Breast epithelium (tissue), 3 donors: ENCODE data around the gene LMCD1.

Experiments used
- POLR2A ChIP-seq: fragments of 450-650 bp; IDR thresholded peaks from one replicate; pipeline ENCODE4 v1.6.1; 2016; ENCODE audit warnings: antibody characterized with exemption, mild to moderate bottlenecking, moderate library complexity
- POLR2AphosphoS5 ChIP-seq, 3 donors: sonication (generic); formaldehyde crosslinking; IDR thresholded peaks; one replicate each; pipeline ENCODE4 v1.6.1; 2017; ENCODE audit warnings: antibody characterized with exemption in 3 of 3
- TF ChIP-seq, protein P1 (sequence below), 3 donors: fragments of 450-650 bp; IDR thresholded peaks; one replicate each; pipeline ENCODE4 v1.5.1; 2016 to 2017; ENCODE audit warnings: antibody characterized with exemption in 3 of 3, mild to moderate bottlenecking in 3 of 3, moderate library complexity in 3 of 3

GRCh38 chr3:8567784-8568575, 66.4 kb downstream of the LMCD1 start:
- TF ChIP-seq POLR2AphosphoS5 (IDR thresholded peaks at IDR 0.05) (no peak), POLR2A (no peak)
- TF ChIP-seq, protein P1, sequence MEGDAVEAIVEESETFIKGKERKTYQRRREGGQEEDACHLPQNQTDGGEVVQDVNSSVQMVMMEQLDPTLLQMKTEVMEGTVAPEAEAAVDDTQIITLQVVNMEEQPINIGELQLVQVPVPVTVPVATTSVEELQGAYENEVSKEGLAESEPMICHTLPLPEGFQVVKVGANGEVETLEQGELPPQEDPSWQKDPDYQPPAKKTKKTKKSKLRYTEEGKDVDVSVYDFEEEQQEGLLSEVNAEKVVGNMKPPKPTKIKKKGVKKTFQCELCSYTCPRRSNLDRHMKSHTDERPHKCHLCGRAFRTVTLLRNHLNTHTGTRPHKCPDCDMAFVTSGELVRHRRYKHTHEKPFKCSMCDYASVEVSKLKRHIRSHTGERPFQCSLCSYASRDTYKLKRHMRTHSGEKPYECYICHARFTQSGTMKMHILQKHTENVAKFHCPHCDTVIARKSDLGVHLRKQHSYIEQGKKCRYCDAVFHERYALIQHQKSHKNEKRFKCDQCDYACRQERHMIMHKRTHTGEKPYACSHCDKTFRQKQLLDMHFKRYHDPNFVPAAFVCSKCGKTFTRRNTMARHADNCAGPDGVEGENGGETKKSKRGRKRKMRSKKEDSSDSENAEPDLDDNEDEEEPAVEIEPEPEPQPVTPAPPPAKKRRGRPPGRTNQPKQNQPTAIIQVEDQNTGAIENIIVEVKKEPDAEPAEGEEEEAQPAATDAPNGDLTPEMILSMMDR (IDR thresholded peaks at IDR 0.05), result no peak
